ENCODE results near the gene GIMAP2.

GRCh38 chr7:150719960-150720891 is 34.7 kb downstream of the GIMAP2 start:
- TF ChIP-seq CTCF (IDR thresholded peaks at IDR 0.05; ENCODE audit: insufficient read depth, low read length, poor library complexity, severe bottlenecking) (no peak), EZH2phosphoT487 (conservative IDR thresholded peaks at IDR 0.05; ENCODE audit: low read length) (no peak)
